ENCODE data around the gene PTPRN2.
"Not testable (repeated sequence)": the region's sequence is repeated elsewhere in the genome, so short reads cannot be mapped to it uniquely, and the experiment has no call there.

The PTPRN2 gene

DNA sequence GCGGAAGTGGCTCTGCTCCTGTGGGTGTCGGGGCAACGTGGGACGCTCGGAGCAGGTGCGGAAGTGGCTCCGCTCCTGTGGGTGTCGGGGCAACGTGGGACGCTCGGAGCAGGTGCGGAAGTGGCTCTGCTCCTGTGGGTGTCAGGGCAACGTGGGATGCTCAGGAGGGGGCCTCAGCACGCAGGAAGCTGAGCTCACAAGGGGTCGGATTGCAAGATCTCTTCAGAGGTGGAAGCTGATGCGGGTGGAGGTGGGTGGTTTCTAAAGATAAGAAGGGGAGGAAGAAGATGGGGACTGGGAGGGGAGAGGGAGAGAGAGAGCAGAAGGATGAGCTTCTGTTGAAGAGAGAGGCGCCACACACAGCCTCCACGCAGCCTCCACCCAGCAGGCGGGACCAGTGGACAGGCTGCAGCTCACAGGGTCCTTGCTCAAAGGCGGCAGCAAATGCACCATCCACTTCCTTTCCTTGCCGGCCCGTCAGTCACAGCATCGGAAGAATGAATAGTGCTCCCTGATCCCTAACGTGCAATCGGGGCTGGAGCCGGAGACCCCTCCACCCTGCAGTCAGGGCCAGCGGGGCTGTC, 78.7 kb downstream of the PTPRN2 start:
- no peak for DNase-seq

DNA sequence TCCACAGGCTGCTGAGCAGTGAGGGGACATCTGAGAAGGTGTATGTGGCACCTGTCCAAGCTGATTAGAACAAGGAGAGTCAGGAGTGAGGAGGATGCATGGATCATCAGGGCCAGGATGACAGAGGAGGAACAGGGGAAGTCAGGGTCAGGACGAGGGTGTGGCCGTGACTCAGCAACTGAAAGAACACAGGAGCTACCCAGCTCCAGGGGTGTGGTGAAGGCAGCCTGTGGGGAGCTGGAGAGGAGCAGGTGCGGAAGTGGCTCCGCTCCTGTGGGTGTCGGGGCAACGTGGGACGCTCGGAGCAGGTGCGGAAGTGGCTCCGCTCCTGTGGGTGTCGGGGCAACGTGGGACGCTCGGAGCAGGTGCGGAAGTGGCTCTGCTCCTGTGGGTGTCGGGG, 79.3 kb downstream of the PTPRN2 start:
- not testable (repeated sequence) for DNase-seq

DNA sequence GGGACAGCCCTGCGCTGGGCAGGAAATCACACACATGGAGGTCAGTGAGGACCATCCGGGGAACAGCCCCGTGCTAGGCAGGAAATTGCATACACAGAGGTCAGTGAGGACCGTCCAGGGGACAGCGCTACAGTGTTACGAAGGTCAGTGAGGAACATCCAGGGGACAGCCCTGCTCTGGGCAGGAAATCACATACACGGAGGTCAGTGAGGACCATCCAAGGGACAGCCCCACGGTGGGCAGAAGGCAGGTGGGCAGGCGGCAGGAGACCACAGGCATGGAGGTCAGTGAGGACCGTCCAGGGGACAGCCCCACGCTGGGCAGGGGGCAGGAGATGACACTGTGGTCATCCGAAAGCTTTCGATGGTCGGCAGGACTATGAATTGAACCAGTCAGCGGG, 79.7 kb downstream of the PTPRN2 start:
- DNase-seq = no peak

DNA sequence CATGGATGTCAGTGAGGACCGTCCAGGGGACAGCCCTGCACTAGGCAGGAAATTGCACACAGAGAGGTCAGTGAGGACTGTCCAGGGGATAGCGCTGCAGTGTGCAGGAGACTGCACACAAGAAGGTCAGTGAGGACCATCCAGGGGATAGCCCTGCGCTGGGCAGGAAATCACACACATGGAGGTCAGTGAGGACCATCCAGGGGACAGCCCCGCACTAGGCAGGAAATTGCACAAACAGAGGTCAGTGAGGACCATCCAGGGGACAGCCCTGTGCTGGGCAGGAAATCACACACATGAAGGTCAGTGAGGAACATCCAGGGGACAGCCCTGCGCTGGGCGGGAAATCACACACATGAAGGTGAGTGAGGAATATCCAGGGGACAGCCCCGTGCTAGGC, 80.4 kb downstream of the PTPRN2 start:
- DNase-seq = not testable (repeated sequence)

DNA sequence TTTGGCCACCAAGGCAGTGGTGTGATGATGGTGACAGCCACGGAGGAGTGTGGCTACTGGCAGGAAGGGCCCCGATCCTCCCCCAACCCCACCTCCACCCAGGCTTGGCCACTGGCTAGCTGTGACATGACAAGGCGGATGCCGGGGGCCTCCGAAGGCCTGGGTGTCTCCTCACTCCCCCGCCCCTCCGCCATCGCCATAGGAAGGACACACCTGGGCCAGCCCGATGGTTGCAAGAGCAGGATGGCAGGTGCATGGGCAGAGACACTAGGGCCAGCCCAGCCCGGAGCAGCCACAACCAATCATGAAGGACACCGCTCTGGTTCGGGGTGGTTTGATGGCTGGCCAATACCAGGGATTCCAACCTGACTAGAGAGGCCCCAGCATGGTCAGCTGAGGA, 81.0 kb downstream of the PTPRN2 start:
- no peak for DNase-seq

DNA sequence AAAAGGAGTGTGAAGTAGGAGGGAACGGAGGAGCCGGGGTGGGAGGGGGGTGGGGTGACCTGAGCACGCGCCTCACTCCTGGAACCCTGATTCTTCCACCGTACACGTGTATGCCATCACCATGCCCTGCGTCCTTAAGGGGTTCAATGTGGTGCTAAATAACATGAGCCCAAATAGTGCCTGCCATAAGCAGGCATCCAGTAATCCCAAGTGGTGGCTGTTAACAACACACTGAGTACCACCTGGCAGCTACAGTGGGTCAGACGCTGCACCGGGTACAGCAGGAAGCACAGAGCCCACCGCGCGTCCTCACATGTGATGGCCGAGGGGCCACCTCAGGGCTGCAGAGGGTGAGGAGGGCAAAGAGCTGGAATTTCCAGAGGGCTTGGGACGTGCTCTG, 81.9 kb downstream of the PTPRN2 start:
- no peak for DNase-seq

DNA sequence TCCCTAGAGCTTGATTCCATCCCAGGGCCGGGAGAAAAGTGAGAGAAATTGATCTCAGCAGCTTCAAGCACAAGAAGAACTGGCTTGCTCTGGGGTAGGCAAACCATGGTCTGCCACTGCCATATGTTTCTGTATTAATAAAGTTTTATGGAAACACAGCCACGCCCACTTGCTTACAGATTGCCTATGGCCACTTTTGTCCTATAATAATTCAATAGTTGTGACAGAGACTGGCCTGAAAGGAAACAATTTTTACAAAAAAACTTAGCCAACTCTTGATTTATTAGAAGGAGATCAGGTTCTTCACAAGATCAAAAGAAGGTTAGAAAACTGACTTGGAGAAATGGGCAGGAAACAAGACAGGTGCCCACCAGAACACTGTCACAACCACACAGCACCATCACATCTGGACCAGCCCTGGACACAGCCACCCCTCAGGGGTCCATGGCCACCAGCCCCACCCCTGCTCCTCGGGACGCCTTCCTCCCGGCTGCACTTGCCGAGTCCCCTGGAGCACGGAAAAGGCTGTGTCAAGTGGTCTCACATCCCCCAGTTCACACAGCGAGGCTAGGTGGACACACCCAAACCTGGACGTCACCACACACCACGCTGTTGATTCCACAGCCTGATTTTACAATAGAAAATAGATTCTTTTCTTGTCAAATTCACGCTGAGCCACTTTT, 85.4 kb downstream of the PTPRN2 start:
- DNase-seq = no peak

DNA sequence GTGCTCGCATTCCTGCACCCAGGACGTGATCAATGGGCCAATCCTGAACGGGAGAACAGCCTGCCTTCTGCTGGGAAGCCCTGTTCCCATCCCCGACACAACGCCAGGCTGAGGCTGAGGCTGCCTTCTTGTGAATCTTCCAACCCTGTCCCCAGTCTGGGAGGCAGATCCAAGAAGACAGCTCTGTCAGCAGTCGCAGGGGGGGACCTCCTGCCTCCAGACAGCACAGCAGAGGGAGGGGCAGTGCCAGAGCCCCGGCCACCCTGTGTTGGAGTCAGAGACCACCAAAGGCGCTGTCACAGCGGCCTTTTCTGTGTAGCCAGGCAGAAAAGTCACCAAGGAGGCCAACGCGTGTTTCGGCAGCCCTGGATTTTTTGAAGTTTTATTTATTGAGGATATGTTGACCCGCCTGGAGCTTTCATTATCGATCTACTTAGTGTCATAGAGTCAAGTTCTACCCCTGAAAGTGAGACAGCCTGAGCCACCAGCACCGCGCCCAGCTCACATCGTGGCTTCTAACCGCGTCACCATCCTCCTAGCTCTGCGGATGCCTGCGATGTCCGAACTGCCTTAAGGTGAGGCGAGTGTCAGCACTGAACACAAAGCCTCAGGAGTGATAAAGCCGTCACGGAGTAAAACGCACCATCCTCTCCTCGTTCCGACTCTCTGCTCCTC, 86.1 kb downstream of the PTPRN2 start:
- no peak for DNase-seq

DNA sequence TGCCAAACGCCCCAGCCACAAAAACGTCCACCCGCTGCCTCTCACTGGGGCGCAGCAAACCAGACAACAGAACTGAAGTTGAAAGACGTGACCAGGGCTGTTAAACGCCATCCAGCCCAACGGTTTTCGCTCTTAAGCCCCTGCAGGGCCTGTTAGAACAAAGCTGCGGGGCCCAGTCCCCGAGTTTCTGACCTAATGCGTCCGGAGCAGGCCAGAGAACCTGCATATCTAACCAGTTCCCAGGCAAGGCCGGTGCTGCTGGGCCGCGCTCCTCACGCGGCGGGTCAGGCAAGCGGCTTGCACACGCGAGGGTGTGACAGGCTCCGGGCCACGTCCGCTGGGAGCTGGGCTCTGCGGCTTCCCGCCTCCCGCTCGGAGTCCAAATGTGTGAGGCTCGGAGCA, 87.0 kb downstream of the PTPRN2 start:
- no peak for DNase-seq

DNA sequence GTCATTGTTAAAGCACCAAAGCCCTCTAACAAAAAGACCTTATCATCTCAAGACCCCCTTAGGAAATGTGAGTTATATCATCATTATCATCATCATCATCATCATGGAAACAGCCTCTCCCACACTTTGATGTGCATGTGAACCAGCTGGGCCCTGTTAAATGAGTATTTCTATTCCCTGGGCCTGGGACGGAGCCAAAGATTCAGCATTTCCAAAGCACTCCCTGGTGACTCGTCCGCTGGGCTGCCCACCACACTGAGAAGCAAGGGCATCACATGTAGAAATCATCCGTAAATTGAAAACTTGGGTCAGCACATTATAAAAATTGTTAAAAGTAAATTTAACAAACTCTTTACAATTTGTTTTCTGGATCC, 88.6 kb downstream of the PTPRN2 start:
- DNase-seq = no peak

DNA sequence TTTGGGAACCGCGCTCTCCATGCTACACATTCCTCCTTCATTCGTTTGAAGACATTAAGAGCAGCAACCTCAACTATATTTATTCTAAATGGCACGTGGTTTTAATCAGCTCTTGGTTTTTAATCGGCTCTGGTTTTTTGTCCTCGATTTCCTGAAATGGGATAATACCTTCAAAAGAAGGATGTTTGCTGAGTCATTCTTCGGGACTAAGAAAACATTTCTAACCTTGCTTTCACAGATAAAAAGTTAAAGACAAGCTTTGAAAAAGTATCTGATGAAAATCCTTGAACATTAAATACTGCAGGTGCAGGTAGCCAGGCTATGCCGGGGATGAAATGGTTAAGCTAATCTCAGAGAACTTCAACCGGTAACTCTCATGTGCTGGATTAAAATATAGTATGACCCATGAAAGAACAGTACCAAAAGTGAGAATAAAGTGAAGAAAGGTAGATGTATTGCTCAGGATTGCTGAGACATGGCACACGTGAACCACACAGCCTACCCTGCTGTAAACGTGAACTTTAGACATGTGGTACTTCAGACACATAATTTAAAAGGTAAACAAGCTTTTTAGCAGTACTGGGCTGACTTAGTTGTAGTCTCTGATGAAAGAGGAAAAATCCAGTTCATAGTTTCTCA, 89.1 kb downstream of the PTPRN2 start:
- no peak for DNase-seq

DNA sequence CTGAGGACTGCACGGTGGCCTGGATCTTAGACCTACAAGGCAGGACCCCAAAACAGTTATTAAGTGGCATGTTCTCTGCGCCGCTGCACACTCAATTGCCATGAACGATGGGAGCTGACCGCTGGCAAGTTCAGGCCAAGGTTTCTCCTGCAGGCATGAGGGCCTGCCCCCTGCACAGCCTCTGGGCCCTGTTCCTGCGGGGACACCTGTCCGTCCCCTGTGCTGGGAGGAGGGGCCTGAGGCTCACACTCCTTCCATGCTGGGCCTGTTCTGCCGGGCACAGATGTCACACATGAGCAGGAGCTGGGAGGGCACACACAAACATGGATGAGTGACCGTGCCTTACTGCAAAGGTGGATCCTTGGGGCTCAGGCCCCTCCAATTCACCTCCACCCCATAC, 90.0 kb downstream of the PTPRN2 start:
- no peak for DNase-seq

DNA sequence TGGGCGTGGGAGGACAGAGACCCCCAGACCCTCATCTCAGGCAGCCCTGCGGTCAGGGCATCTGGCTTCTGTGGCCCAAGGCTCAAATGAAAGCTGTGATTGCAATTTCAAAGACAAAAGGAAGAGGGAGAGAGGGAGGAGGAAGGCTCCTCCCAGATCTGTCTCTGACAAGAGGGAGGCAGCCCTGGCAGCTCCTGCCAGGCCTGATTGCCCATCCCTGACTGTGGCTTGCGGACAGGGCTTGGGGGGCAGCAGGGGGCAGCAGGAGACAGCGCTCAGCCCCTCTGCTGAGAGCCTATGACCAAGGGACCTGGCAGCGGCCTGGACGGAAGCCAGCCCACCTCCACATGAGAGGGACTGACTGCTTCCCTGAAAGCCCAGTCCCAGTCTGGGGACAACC, 91.8 kb downstream of the PTPRN2 start:
- peak; percentile 36 for DNase-seq

DNA sequence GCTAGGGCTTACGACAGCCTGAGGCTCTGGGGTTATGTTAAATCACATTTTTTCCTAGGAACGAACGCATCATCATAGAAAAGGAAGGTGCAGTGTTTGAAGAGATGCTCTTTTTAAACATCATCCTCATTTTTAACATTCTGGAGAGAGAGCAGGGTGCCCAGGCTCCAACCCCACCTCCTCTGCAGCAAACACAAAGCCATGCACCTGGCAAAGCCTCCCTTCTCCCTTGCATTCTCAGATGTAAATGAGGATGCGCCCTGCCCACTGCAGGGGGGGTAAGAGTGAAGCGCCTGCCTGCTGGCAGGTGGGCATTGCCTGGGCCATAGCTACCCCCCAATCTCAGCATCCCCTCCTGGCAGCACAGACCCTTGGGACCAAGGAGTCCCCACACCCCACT, 92.4 kb downstream of the PTPRN2 start:
- DNase-seq = peak; percentile 36

DNA sequence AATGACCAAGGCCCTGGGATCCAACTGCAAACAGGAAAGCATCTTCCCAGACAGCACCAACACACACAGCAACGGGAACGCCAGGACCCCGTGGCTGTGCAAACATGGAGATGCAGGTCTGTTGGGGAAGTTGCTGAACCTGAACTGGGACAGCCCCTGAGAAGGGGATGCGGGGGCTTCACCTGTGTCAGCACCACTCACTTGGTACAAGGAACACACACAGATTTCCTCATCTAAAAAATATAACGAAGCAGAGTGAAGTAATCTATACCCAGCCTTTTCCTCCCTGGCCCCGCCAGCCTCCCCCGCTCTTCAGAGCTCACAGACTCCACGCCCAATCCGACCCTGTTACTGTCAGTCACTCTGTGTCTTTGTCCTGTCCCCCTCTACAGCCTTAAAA, 93.0 kb downstream of the PTPRN2 start:
- no peak for DNase-seq

DNA sequence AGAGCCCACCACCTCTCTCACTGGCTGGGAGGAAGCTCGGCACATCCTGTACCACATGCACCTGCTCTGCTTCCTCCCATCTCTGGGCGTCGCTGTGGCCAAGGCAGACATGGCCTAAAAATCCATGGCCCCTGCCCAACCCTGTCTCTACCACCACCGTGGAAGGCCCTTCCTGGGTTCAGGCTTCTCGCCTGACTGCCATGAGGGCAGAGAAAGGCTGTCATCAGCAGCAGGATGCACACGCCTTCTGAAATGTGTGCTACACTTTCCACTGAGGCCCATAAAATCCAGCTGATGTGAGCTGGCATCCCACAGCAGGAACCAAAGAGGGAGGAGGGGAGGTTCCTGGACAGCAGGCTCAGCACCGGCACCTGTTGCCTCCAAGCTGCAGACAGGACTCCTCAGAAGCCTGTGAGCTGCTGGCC, 93.4 kb downstream of the PTPRN2 start:
- no peak for DNase-seq

DNA sequence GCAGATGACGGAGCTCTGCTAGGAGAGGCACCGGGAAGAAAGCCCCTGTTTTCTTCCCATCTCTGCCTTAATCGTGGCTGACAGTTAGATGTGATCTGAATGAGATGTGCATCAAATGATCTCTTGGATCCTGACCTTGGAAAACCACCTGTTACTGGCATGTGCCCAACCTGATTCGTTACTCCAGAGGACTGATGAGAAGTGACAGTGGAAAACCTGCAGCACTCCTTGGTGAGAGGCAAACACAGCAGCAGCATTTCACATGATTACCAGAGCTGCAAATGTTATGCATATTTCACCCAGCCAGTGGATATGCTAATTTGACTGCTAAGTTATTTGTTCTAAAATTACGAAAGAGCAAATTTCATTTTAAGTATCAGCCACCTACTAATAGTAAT, 95.3 kb downstream of the PTPRN2 start:
- DNase-seq = no peak

DNA sequence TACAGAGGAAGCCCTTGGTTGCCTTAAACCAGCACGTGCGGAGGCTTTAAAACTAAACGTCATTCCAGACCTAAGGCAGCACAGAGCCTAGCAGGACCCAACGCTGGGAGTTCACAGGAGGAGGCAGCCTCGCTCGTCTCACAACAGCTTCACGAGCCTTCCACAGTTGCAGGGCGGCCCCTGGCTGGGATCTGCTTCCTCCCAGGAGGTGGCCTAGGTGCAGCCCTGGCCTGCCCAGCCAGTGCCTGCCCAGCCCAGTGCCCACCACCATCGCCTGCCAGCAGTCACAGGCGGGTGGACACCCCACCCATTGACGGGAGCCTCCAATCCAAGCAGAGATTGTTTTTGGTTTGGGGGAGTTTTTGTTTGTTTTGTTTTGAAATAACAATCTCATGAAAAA, 96.5 kb downstream of the PTPRN2 start:
- DNase-seq = no peak

DNA sequence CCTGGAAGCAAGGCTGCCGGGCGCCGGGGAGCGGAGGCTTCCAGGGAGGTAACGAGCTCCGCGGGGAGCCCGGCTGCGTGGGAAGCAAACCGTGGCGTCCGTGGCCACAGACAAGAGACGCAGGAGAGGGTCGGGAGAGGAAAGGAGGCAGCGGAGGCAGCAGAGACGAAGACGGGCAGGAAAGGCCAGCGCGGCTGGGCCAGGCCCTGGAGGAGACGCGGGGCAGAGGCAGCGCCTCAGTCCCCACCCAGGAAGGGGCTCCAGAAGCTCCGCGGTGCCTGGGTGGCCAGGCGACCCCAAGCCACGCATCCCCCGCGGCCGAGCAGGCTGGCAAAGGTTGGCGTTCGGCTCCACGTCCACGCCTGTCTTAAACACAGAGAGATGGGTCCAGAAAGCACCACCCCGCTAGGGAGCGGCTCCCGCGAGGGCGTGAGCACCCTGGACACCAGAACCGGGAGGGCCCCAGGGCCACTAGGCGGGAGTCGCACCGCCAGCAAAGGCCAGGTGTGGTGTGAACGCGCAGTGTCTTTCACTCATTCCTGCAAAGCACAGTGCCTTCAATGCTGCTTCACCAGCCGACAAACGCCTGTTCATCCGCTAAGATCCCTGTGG, 97.3 kb downstream of the PTPRN2 start:
- DNase-seq = no peak

DNA sequence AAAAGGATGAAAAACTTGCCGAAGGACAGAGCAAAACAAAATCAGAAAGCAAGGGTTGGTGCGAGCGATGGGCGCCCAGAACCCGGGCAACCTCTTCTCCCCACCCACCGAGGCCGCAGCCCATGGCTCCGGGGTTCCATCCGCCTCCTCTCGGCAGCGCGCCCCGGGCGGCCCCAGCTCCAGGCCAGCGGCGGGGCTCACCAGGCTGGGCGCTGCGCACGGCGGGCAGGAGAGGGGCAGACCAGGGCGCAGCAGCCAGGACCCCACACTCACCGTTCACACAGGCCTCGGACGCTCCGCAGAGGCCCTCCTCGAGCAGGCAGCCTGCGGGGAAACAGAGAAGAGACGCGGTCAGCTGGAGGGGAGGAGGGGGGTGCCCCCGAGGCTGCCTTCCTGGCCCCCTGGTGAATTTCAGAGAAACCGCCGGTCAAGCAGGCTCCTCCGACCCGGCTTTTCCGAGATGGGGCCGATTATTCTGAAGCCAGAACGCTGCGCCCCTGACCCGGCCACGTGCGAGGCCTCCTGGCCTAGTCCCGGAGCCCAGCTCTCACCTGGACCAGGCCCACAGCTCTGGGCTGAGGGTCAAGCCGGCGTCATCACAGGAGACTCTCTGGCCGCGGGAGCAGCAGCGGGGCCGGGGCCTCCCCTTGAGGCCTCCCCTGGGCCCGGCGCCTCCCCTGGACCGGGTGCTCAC, 98.0 kb downstream of the PTPRN2 start:
- DNase-seq = no peak

DNA sequence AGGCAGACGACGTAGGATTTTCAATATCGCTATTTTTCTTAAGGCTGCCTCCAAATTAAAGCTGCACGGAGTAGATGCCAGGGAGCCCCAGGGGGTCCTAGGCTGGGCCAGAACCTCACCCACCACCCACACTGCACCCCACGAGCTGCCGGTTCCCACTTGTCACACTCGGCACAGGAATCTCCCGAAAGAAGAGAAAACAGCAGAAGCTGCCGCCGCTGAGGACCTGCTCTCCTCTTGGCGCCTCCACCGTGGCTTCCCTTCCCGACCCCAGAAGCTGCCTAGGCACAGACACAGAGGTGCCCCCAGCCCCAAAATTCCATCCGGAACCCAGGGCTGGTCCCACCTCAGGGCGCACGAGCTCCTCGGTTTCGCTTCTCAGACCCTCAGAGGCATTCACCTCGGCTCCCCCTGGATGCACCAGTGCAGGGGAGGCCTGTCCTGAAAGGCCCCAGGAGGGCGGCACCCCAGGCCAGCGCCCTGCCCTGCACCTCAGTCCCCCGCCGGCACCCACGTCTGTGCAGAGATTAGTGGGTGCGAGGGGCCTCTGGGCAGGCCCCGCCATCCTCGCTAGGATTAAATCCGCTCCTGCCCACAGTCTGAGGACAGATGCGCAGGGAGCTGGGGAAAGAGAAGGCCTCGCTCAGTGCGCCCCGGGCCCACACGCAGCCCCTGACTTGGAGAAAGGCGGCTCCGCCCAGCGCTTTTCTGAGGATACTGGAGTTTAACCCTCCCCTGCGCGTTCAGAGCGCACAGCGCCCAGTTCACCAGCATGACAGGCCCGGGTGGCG, 99.2 kb downstream of the PTPRN2 start:
- peak; percentile 20 for DNase-seq

DNA sequence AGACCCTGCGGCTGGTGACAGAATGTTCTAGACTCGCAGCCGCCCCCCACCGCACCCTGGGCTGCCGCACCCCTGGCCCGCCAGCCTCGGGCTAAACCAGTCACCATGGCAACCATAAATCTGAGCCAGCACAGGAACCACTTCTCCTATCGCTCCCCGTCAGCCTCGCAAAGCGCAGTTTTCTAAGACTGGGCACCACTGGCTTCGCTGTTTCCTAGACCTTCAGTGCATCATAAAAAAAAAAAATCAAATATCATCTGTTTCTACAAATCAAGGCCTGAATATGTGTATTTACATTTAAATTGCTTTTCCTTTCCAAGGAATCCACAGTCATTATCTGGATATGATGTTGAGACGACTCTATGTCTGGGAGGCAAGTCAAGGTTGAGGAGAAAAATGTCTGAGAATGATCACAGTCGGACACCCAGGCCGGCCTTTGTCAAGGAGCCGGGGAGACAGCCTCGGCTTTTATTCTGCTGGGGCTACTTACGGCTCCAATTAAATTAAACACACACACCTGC, 99.9 kb downstream of the PTPRN2 start:
- peak; percentile 94 for DNase-seq
